ENCODE measurements around the gene LOC128125822.
A peak's percentile ranks its signal among the peaks of the same experiment; 100 is the strongest.

- TF ChIP-seq CTCF (IDR thresholded peaks at IDR 0.05; ENCODE audit: extremely low read depth in 1 of 2, insufficient read depth in 1 of 2, low read depth in 1 of 2, low read length in 2 of 2) = no peak
- TF ChIP-seq POLR2A (IDR thresholded peaks at IDR 0.05; ENCODE audit: low read depth, low read length) = no peak
- TF ChIP-seq JUN (IDR thresholded peaks at IDR 0.05; ENCODE audit: borderline replicate concordance, insufficient read depth, insufficient read length, low read depth) = peak; percentile 20
- no peak for TF ChIP-seq POLR2AphosphoS5 (IDR thresholded peaks at IDR 0.05; ENCODE audit: insufficient read depth, low read depth, low read length)
- no peak for TF ChIP-seq MYC (IDR thresholded peaks at IDR 0.05; ENCODE audit: low read depth, low read length)
- no peak for TF ChIP-seq MAX (IDR thresholded peaks at IDR 0.05; ENCODE audit: insufficient read depth, insufficient read length)
- no peak for TF ChIP-seq EZH2 (IDR thresholded peaks at IDR 0.05; ENCODE audit: borderline replicate concordance, low read depth, low read length, severe bottlenecking)
- TF ChIP-seq GATA2 (IDR thresholded peaks at IDR 0.05; ENCODE audit: insufficient read depth, insufficient read length, low read depth, low read length) = no peak
- TF ChIP-seq FOS (IDR thresholded peaks at IDR 0.05; ENCODE audit: borderline replicate concordance, insufficient read depth, low read length) = peak; percentile 71
Observed at GRCh38 chr6:63527658-63528514, 44.4 kb upstream of the LOC128125822 start.

Data from endothelial cell of umbilical vein (primary cell).